Right atrium auricular region (tissue), 2 donors: Measurements from ENCODE around the gene TMEM255B. TPM values are rescaled to one million over a fixed set of nuclear protein-coding genes. Genes with fewer than 3 reads are reported as not detected.
"Not testable (repeated sequence)": the region's sequence is repeated elsewhere in the genome, so short reads cannot be mapped to it uniquely, and the experiment has no call there.

Source experiments
- DNase-seq: peaks from one replicate; pipeline ENCODE4 v3.0.0-alpha.2; 2019; ENCODE audit warnings: low spot score
- H3K27ac ChIP-seq, 2 donors: fragments of 200-600 bp; sonication (generic); 1 replicate in 1 of 2; 2 replicates in 1 of 2; pipeline ENCODE4 v1.5.1; 2016 to 2019
- H3K27me3 ChIP-seq, 2 donors: fragments of 200-600 bp; sonication (generic); one replicate each; pipeline versions ENCODE4 v1.5.1 to v1.6.0; 2017 to 2019
- H3K36me3 ChIP-seq: fragments of 200-600 bp; sonication (generic); one replicate; pipeline ENCODE4 v1.5.1; 2016
- H3K4me1 ChIP-seq, 2 donors: fragments of 200-600 bp; sonication (generic); one replicate each; pipeline versions ENCODE4 v1.5.1 to v1.6.0; 2017 to 2019
- H3K4me3 ChIP-seq, 2 donors: fragments of 200-600 bp; sonication (generic); 1 replicate in 1 of 2; 2 replicates in 1 of 2; pipeline ENCODE4 v1.5.1; 2017 to 2019; ENCODE audit warnings: mild to moderate bottlenecking in 1 of 2, moderate library complexity in 1 of 2
- H3K9me3 ChIP-seq, 2 donors: fragments of 200-600 bp; sonication (generic); one replicate each; pipeline ENCODE4 v1.5.1; 2019
- CTCF ChIP-seq, 2 donors: fragments of 200-600 bp; sonication (generic); IDR thresholded peaks; one replicate each; pipeline ENCODE4 v1.5.1; 2019; ENCODE audit warnings: antibody characterized with exemption in 2 of 2
- total RNA-seq, 2 donors: library from RNA; depleted of rRNA; stranded (reverse); fragments of >200 nt; gene quantifications; one replicate each; pipeline ENCODE4 v1.1.0, GENCODE V29; 2016

TMEM255B gene
- total RNA-seq, 2 donors from 2014 or later, result 5.2 to 6.0 TPM

DNA sequence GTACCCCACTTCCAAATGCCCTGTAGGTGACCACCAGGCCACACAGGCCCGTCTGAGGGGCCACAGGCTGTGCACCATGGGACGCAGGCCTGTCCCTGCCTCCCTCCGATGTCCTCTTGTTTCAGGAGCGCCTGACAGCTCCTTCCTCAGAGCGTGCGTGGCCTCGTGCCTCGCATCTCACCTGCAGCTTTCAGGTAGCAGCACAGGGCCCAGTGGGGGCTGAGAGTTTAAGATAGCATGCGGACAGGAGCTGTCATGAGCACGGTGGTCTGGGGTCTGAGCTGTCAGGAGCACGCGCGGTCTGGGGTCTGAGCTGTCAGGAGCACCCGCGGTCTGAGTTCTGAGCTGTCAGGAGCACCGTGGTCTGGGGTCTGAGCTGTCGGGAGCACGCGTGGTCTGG lies 64.7 kb downstream of the TMEM255B start:
- H3K27ac ChIP-seq, result no peak overlapping the region
- H3K4me1 ChIP-seq, result peaks cover 0 to 37% of the 10 kb centered on the region in 2 donors
- H3K4me3 ChIP-seq, result no peak overlapping the region
- H3K36me3 ChIP-seq, result peaks cover 48% of the 10 kb centered on the region
- no peak for DNase-seq
- H3K9me3 ChIP-seq, result no peaks in the 10 kb centered on the region
- no peaks in the 10 kb centered on the region for H3K27me3 ChIP-seq
- TF ChIP-seq CTCF (IDR thresholded peaks at IDR 0.05), result no peak

- no peak overlapping the region for H3K27ac ChIP-seq
- no peaks in the 10 kb centered on the region for H3K9me3 ChIP-seq
- H3K27me3 ChIP-seq, result no peaks in the 10 kb centered on the region
- TF ChIP-seq CTCF (IDR thresholded peaks at IDR 0.05), result no peak
- no peak for DNase-seq
- H3K4me1 ChIP-seq, result peaks cover 0 to 17% of the 10 kb centered on the region in 2 donors
- H3K36me3 ChIP-seq, result peaks cover 48% of the 10 kb centered on the region
- no peak overlapping the region for H3K4me3 ChIP-seq
Measured at GRCh38 chr13:113825841-113826240, 66.8 kb downstream of the TMEM255B start.

DNA sequence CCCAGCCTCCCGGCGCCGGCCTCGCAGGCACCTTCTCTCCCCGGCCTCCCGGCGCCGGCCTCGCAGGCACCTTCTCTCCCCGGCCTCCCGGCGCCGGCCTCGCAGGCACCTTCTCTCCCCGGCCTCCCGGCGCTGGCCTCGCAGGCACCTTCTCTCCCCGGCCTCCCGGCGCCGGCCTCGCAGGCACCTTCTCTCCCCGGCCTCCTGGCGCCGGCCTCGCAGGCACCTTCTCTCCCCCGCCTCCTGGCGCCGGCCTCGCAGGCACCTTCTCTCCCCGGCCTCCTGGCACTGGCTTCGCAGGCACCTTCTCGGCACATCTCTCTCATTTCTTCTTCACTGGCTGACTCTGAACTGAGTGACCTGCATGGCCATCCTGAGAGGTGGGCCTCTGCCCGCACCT lies 67.4 kb downstream of the TMEM255B start:
- H3K27ac ChIP-seq, H3K4me3 ChIP-seq, DNase-seq, H3K27me3 ChIP-seq, H3K9me3 ChIP-seq: not testable (repeated sequence)
- Histone ChIP-seq H3K4me1 (peaks cover 0 to 11% of the 10 kb centered on the region in 2 donors), H3K36me3 (peaks cover 54% of the 10 kb centered on the region)

DNA sequence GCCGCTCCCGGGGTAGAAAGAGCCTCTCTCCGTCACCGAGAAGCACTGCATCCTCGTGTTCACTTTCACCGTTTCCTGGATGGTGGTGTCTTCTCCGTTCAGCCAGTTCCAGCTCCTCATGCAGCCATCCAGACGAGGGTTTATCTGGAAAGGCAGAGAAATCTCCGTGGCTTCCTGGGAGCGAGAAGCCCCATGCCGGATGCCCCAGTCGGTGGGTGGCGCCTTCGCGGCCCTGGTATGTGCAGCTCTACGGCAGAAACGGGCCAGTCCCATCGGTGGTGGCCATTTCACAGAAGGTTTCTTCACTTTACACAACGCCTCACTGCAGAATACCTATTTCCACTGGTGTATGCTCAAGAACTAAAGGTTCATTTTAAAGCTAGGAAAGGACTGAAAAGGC lies 68.0 kb downstream of the TMEM255B start:
- Histone ChIP-seq H3K27me3 (no peaks in the 10 kb centered on the region), H3K4me1 (peaks cover 0 to 5% of the 10 kb centered on the region in 2 donors), H3K36me3 (peaks cover 51% of the 10 kb centered on the region), H3K9me3 (no peaks in the 10 kb centered on the region), H3K27ac (no peak overlapping the region), H3K4me3 (no peak overlapping the region)
- no peak for DNase-seq
- no peak for TF ChIP-seq CTCF (IDR thresholded peaks at IDR 0.05)

GRCh38 chr13:113828282-113828825 lies 69.3 kb downstream of the TMEM255B start:
- Histone ChIP-seq H3K4me1 (no peaks in the 10 kb centered on the region), H3K4me3 (no peak overlapping the region), H3K27me3 (no peaks in the 10 kb centered on the region), H3K36me3 (peaks cover 50% of the 10 kb centered on the region), H3K9me3 (no peaks in the 10 kb centered on the region), H3K27ac (no peak overlapping the region)
- TF ChIP-seq CTCF (IDR thresholded peaks at IDR 0.05), result no peak
- no peak for DNase-seq

- not testable (repeated sequence) for H3K9me3 ChIP-seq, H3K4me3 ChIP-seq, DNase-seq, H3K27ac ChIP-seq, H3K27me3 ChIP-seq, H3K4me1 ChIP-seq
- H3K36me3 ChIP-seq, result peaks cover 62% of the 10 kb centered on the region
Measured at GRCh38 chr13:113830426-113830950, 71.5 kb downstream of the TMEM255B start.

- Histone ChIP-seq H3K27ac (no peak overlapping the region), H3K4me1 (no peaks in the 10 kb centered on the region), H3K27me3 (no peaks in the 10 kb centered on the region), H3K36me3 (peaks cover 62% of the 10 kb centered on the region), H3K9me3 (no peaks in the 10 kb centered on the region), H3K4me3 (no peak overlapping the region)
- no peak for TF ChIP-seq CTCF (IDR thresholded peaks at IDR 0.05)
- no peak for DNase-seq
Measured at GRCh38 chr13:113831061-113831460, 72.0 kb downstream of the TMEM255B start.
